SK-N-MC (cell line): ENCODE data around the gene GPR135.

Experiments used
- EZH2 ChIP-seq: fragments of 200-600 bp; sonication (generic); IDR thresholded peaks from one replicate; pipeline ENCODE4 v1.6.1; 2017; ENCODE audit warnings: antibody characterized with exemption
- POLR2AphosphoS5 ChIP-seq: IDR thresholded peaks from 2 replicates; pipeline ENCODE4 v1.6.1; 2012; ENCODE audit warnings: mild to moderate bottlenecking, low read depth, low read length, borderline replicate concordance

DNA sequence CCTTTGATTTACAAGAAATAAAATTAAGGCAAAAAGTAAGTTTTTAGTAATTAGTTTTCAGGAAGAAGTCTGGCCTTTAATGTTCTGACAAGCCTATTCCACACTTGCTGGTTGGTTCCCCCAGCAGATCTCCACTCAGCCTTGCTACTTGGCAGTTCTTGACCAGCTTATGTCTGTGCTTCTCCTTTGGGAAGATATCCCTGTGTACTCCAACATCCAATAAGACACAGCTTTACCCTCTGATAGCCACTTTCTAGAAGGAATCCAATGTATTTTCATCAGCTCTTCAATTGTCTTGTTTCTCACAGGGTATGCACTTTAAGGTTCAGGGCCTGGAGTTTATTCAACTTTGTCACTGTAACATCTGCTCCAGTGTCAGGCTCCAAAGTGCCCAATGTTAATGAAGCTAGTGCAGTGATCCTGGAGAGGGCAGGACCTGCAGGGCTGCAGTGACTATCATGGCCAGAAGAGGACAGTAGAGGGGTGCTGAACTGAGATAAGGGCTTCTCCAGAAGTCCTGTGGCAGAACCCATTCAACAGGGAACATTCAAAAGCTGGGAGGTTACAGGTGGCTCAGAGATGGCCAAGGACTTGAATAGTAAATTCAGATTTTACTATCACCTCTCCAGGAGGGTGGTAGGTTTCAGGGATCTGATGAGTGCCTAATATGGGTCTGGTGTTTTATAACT lies 42.0 kb upstream of the GPR135 start:
- TF ChIP-seq POLR2AphosphoS5 (no peak), EZH2 (no peak)
